ENCODE results near the gene COX7A2L.
A peak's percentile ranks its signal among the peaks of the same experiment; 100 is the strongest.
"Not testable (repeated sequence)": the region's sequence is repeated elsewhere in the genome, so short reads cannot be mapped to it uniquely, and the experiment has no call there.

COX7A2L gene

DNA sequence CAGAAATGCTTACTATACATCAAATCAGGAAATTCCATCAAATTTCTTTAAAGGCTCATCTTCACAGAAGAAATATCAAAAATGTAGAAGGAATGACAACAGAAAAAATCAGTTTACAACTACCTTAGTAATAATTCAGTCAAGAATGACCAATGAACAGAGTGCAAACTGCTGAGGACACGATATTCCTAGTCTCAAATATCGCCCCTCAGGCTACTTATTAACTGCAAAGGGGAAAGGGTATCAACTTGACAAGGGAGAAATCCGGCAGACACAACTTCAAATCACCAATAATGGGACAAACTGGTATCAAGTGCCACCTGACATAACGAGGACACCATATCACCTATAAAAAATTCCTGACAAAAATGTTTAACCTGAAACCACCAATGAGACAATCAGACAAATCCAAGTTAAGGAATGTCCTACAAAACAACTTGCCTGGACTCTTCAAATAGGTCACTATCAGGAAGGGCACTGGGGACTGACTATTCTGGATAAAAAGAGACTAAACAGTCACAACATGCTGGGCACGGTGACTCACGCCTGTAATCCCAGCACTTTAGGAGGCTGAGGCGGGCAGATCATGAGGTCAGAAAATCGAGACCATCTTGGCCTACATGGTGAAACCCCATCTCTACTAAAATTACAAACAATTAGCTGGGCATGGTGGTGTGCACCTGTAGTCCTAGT, 12.8 kb downstream of the COX7A2L start:
- Histone ChIP-seq H3K79me1 (ENCODE audit: low read depth, low read length) (peaks cover 1% of the 10 kb centered on the region), H3K4ac (ENCODE audit: low read length) (no peak overlapping the region), H3K36me3 (replicated peaks in 1 of 2; ENCODE audit: control insufficient read depth in 2 of 2, insufficient read depth in 2 of 2, low read length in 2 of 2) (peaks cover 8 to 87% of the 10 kb centered on the region in 2 donors), H3K14ac (ENCODE audit: low read length) (no peak overlapping the region), H3K4me3 (ENCODE audit: low read length in 2 of 2) (no peak overlapping the region), H4K91ac (ENCODE audit: low read depth, low read length, poor library complexity) (no peak overlapping the region), H2BK12ac (ENCODE audit: low read length) (no peak overlapping the region), H3K4me1 (ENCODE audit: control insufficient read depth in 2 of 2, insufficient read depth in 1 of 2, low read depth in 1 of 2, low read length in 2 of 2) (no peaks in the 10 kb centered on the region), H2AFZ (ENCODE audit: low read length) (no peak overlapping the region), H3K23ac (ENCODE audit: low read depth, low read length, poor library complexity) (no peak overlapping the region), H3K27ac (replicated peaks; ENCODE audit: low read length) (no peak overlapping the region), H2BK5ac (ENCODE audit: low read length) (no peak overlapping the region), H3K9ac (ENCODE audit: low read depth, low read length, poor library complexity) (no peak overlapping the region), H4K8ac (ENCODE audit: low read depth, low read length) (no peak overlapping the region), H3K18ac (ENCODE audit: low read length) (no peak overlapping the region), H2AK5ac (ENCODE audit: low read depth, low read length) (no peak overlapping the region), H3K9me3 (replicated peaks in 1 of 2; ENCODE audit: control insufficient read depth in 2 of 2, insufficient read depth in 1 of 2, low read depth in 1 of 2, low read length in 2 of 2) (no peaks in the 10 kb centered on the region), H3K4me2 (ENCODE audit: insufficient read depth, low read length, poor library complexity, severe bottlenecking) (no peak overlapping the region), H2BK120ac (ENCODE audit: low read depth, low read length) (no peak overlapping the region), H3K27me3 (ENCODE audit: control insufficient read depth in 3 of 3, insufficient read depth in 3 of 3, low read depth in 1 of 3, low read length in 3 of 3) (no peaks in the 10 kb centered on the region), H2BK15ac (ENCODE audit: low read length) (no peak overlapping the region)
- DNase-seq (ENCODE audit: low spot score) = no peak
- WGBS, 2 donors (ENCODE audit: extremely low coverage in 2 of 2, insufficient read length in 2 of 2, insufficient replicate concordance in 1 of 2) = no CpG with 5 or more reads among the region's 8 CpGs

DNA sequence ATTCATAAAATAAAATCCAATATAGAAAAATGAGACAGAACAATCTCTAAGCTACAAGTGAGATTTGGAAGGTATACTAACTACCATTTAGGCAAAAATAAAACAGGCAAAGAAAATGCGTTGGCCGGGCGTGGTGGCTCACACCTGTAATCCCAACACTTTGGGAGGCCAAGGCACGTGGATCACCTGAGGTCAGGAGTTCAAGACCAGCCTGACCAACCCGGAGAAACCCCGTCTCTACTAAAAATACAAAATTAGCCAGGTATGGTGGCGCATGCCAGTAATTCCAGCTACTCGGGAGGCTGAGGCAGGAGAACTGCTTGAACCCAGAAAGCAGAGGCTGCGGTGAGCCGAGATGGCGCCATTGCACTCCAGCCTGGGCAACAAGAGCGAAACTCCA, 13.5 kb downstream of the COX7A2L start:
- not testable (repeated sequence) for H3K4me3 ChIP-seq (ENCODE audit: low read length in 2 of 2); DNase-seq (ENCODE audit: low spot score); H3K9me3 ChIP-seq (replicated peaks in 1 of 2; ENCODE audit: control insufficient read depth in 2 of 2, insufficient read depth in 1 of 2, low read depth in 1 of 2, low read length in 2 of 2); H4K8ac ChIP-seq (ENCODE audit: low read depth, low read length); H2BK120ac ChIP-seq (ENCODE audit: low read depth, low read length); H3K4me1 ChIP-seq (ENCODE audit: control insufficient read depth in 2 of 2, insufficient read depth in 1 of 2, low read depth in 1 of 2, low read length in 2 of 2); H3K79me1 ChIP-seq (ENCODE audit: low read depth, low read length); H2BK12ac ChIP-seq (ENCODE audit: low read length); H3K18ac ChIP-seq (ENCODE audit: low read length); H3K4me2 ChIP-seq (ENCODE audit: insufficient read depth, low read length, poor library complexity, severe bottlenecking); H2AK5ac ChIP-seq (ENCODE audit: low read depth, low read length); H3K9ac ChIP-seq (ENCODE audit: low read depth, low read length, poor library complexity); H3K4ac ChIP-seq (ENCODE audit: low read length); H3K27ac ChIP-seq (replicated peaks; ENCODE audit: low read length); H3K23ac ChIP-seq (ENCODE audit: low read depth, low read length, poor library complexity); H3K14ac ChIP-seq (ENCODE audit: low read length); H2AFZ ChIP-seq (ENCODE audit: low read length); H3K27me3 ChIP-seq (ENCODE audit: control insufficient read depth in 3 of 3, insufficient read depth in 3 of 3, low read depth in 1 of 3, low read length in 3 of 3); H2BK5ac ChIP-seq (ENCODE audit: low read length); H4K91ac ChIP-seq (ENCODE audit: low read depth, low read length, poor library complexity); H2BK15ac ChIP-seq (ENCODE audit: low read length)
- no CpG with 5 or more reads among the region's 12 CpGs for WGBS, 2 donors (ENCODE audit: extremely low coverage in 2 of 2, insufficient read length in 2 of 2, insufficient replicate concordance in 1 of 2)
- peaks cover 8 to 84% of the 10 kb centered on the region in 2 donors for H3K36me3 ChIP-seq (replicated peaks in 1 of 2; ENCODE audit: control insufficient read depth in 2 of 2, insufficient read depth in 2 of 2, low read length in 2 of 2)

DNA sequence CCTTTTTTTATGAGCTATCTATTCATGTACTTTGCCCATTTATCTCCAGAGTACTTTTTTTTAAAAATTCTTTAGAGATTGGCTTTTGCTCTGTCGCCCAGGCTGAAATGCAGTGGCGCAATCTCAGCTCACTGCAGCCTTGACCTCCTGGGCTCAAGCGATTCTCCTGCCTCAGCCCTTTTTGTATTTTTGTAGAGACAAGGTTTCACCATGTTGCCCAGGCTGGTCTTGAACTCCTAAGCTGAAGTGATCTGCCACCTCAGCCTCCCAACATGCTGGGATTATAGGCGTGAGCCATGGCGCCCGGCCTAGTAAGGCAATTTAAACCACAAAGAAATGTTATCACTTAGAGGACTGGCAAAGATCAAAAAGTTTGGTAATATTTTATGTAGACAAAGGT, 14.2 kb downstream of the COX7A2L start:
- H2BK5ac ChIP-seq (ENCODE audit: low read length); H3K27ac ChIP-seq (replicated peaks; ENCODE audit: low read length); H2BK12ac ChIP-seq (ENCODE audit: low read length); H2AK5ac ChIP-seq (ENCODE audit: low read depth, low read length); H3K79me1 ChIP-seq (ENCODE audit: low read depth, low read length); H2AFZ ChIP-seq (ENCODE audit: low read length); H4K91ac ChIP-seq (ENCODE audit: low read depth, low read length, poor library complexity); H4K8ac ChIP-seq (ENCODE audit: low read depth, low read length); H3K4me2 ChIP-seq (ENCODE audit: insufficient read depth, low read length, poor library complexity, severe bottlenecking); H2BK15ac ChIP-seq (ENCODE audit: low read length); DNase-seq (ENCODE audit: low spot score); H3K4me3 ChIP-seq (ENCODE audit: low read length in 2 of 2); H3K4ac ChIP-seq (ENCODE audit: low read length); H3K18ac ChIP-seq (ENCODE audit: low read length); H3K23ac ChIP-seq (ENCODE audit: low read depth, low read length, poor library complexity); H3K4me1 ChIP-seq (ENCODE audit: control insufficient read depth in 2 of 2, insufficient read depth in 1 of 2, low read depth in 1 of 2, low read length in 2 of 2); H3K9ac ChIP-seq (ENCODE audit: low read depth, low read length, poor library complexity); H3K9me3 ChIP-seq (replicated peaks in 1 of 2; ENCODE audit: control insufficient read depth in 2 of 2, insufficient read depth in 1 of 2, low read depth in 1 of 2, low read length in 2 of 2); H3K27me3 ChIP-seq (ENCODE audit: control insufficient read depth in 3 of 3, insufficient read depth in 3 of 3, low read depth in 1 of 3, low read length in 3 of 3); H2BK120ac ChIP-seq (ENCODE audit: low read depth, low read length); H3K14ac ChIP-seq (ENCODE audit: low read length): not testable (repeated sequence)
- no CpG with 5 or more reads among the region's 6 CpGs for WGBS, 2 donors (ENCODE audit: extremely low coverage in 2 of 2, insufficient read length in 2 of 2, insufficient replicate concordance in 1 of 2)
- H3K36me3 ChIP-seq (replicated peaks in 1 of 2; ENCODE audit: control insufficient read depth in 2 of 2, insufficient read depth in 2 of 2, low read length in 2 of 2) = peaks cover 8 to 79% of the 10 kb centered on the region in 2 donors

DNA sequence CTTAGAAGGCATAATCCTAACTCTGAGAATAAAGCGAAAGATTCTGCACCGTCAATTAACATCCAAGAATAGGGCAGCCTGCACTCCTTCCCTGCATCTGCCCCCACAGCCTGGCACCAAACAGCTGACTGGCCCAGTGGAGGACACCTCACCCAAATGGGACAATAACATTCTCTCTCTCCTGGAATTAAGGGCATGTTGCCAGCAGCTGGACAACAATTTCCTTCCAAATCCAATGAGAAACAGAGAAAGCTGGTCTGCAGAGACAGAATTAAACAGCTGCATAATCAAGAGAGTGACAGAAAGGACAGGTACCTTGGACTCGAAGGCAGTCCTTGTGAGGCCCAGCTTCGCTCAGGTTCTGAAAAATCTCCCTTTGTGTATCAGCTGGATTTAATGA, 15.0 kb downstream of the COX7A2L start:
- Histone ChIP-seq H3K9me3 (replicated peaks in 1 of 2; ENCODE audit: control insufficient read depth in 2 of 2, insufficient read depth in 1 of 2, low read depth in 1 of 2, low read length in 2 of 2) (no peaks in the 10 kb centered on the region), H3K79me1 (ENCODE audit: low read depth, low read length) (peaks cover 6% of the 10 kb centered on the region), H3K36me3 (replicated peaks in 1 of 2; ENCODE audit: control insufficient read depth in 2 of 2, insufficient read depth in 2 of 2, low read length in 2 of 2) (peaks cover 6 to 76% of the 10 kb centered on the region in 2 donors), H3K4me3 (ENCODE audit: low read length in 2 of 2) (no peak overlapping the region), H3K27ac (replicated peaks; ENCODE audit: low read length) (no peak overlapping the region), H2BK12ac (ENCODE audit: low read length) (no peak overlapping the region), H4K8ac (ENCODE audit: low read depth, low read length) (no peak overlapping the region), H2BK120ac (ENCODE audit: low read depth, low read length) (no peak overlapping the region), H3K9ac (ENCODE audit: low read depth, low read length, poor library complexity) (peak overlapping the region; percentile 25), H3K4me2 (ENCODE audit: insufficient read depth, low read length, poor library complexity, severe bottlenecking) (no peak overlapping the region), H3K4me1 (ENCODE audit: control insufficient read depth in 2 of 2, insufficient read depth in 1 of 2, low read depth in 1 of 2, low read length in 2 of 2) (no peaks in the 10 kb centered on the region), H3K14ac (ENCODE audit: low read length) (no peak overlapping the region), H3K23ac (ENCODE audit: low read depth, low read length, poor library complexity) (no peak overlapping the region), H2BK15ac (ENCODE audit: low read length) (no peak overlapping the region), H4K91ac (ENCODE audit: low read depth, low read length, poor library complexity) (no peak overlapping the region), H3K27me3 (ENCODE audit: control insufficient read depth in 3 of 3, insufficient read depth in 3 of 3, low read depth in 1 of 3, low read length in 3 of 3) (no peaks in the 10 kb centered on the region), H2AK5ac (ENCODE audit: low read depth, low read length) (no peak overlapping the region), H2AFZ (ENCODE audit: low read length) (no peak overlapping the region), H3K4ac (ENCODE audit: low read length) (no peak overlapping the region), H3K18ac (ENCODE audit: low read length) (no peak overlapping the region), H2BK5ac (ENCODE audit: low read length) (no peak overlapping the region)
- DNase-seq (ENCODE audit: low spot score) = no peak
- no CpG with 5 or more reads among the region's 4 CpGs for WGBS, 2 donors (ENCODE audit: extremely low coverage in 2 of 2, insufficient read length in 2 of 2, insufficient replicate concordance in 1 of 2)

Measured in neuronal stem cell (in vitro differentiated cells).